GM21390 (cell line): ENCODE measurements around the gene NR2E1.

Experiments
- ATAC-seq: cut with Tn5 transposase; IDR thresholded peaks from one replicate; pipeline ENCODE4 v1.9.1; 2021; ENCODE audit not compliant: unreplicated experiment

Gene NR2E1

DNA sequence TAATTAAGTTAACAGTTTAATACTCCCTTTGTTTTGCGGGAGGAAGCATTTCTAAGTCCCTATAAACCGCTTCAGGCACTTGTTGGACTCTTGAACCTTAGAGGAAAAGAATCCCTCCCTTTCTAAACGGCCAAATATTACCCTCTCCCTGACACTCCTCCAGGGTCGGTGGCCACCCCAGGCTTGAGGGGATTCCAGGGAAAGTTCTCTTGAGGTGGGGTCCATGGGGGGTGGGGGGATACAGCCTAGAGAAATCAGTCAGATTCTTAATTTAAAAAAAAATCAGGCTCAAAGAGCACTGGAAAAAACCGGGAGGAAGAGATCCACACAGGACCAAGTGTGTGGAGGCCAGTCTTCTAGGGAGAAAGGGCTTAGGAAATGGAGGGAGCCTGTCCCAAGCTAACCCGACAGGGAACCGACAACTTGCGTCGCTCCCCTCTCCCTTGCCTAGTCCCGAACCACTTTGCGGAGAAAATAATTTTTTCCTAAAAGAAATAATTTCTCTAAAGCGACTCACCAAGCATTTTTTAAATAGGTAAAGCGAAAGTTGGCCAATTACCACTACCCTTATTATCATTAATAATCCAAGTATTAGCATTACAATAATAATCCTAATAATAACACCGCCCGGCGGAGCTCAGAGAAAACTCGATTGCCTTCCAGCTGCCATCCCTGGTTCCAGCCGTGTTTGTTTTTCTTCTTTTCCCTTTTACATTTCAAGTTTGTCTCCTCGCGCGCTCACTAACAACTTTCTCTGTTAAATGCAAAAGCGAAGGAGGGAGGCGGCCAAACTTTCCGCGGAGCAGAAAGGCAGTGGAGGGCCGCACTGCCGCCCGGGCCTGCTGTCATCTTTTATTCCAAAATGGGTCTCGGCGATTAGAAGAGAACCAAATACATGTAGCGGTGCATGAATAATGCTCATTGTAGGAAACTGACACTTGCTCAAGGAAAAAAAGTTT is 4.8 kb downstream of the NR2E1 start:
- ATAC-seq: no peak

DNA sequence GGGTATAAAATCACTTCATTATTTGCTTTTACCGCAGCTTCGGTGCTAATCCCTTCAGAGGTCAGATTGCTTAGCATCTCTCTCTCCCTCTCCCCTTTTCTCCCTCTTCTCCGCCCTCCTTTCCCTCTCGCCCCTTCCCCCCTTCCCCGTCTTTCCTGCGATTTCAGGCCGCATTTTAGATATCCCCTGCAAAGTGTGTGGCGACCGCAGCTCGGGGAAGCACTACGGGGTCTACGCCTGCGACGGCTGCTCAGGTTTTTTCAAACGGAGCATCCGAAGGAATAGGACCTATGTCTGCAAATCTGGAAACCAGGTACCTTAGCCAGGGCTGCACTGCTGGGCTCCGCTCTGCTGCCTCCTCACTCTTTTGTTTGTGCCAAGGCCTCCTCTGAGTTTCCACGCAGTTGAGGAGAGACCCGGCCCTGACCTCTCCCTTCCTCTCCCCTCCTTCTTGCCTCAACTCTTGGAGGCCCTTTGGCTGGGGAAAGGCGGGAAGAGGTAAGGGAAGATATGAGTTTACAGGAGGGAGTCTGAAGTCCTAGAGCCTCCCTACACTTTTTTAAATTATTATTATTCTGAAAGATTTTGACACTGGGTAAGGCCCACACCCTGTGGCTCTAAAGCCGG is 5.6 kb downstream of the NR2E1 start:
- no peak for ATAC-seq

DNA sequence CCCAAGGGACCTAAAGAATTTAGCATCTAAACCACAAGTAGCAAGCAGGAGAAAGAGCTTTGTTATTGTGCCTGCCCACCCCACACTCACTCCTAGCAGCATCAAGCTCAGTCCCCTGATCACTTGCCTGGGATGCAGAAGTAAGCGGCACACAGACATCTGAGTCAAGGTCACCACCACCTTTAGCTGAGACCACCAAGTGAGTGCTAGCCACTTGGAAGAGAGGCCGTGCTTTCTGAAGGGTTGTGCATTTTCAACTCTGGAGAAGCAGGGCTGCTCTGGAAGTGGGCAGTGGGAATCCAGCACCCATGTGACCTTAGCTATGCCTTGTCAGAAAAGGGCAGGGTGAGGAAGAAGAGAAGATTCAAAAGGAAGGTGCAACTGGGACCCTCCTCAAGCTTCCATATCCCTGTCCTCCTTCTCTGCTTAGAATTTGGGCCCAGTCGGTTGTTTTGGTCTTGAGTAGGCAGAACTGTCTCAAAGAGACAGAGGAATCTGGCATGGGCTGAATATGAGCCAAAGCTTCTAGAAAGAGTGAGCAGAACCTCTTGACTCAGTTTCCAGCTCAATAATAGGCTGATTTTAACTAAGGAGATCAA is 6.2 kb downstream of the NR2E1 start:
- no peak for ATAC-seq

DNA sequence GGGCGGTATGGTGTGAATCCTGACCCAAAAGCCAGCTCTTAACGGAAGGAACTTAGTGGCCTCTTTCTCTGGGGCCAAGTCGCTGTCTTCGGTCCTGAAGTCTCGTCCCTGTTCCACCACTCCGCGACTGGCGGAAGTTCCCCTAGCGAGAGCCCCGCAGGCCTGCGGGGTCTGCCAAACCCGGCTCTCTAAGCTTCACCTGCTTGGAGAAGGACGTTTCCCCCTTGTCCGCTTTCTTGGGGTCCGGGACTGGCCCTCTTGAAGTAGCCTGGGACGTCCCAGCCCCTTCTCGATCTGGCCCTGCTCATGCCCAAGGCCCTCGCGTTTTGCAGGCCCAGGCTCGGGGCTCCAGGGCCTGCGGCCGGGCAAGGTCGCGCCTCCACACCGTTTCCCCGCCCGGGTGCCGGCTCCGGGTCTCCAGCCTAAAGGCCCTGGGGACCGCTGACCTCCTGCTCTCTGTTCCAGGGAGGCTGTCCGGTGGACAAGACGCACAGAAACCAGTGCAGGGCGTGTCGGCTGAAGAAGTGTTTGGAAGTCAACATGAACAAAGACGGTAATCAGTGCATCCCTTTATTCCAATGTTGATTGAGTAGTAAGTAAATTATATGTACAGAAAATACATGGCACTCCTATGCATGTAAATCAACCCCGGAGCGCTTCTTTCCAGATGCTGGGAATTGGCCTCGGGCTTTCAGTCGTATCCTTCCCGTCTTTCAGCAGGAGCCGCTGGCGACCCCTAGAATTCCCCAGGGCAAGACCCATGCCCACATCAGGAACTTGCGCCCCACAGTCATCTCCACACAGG is 8.8 kb downstream of the NR2E1 start:
- ATAC-seq: no peak

DNA sequence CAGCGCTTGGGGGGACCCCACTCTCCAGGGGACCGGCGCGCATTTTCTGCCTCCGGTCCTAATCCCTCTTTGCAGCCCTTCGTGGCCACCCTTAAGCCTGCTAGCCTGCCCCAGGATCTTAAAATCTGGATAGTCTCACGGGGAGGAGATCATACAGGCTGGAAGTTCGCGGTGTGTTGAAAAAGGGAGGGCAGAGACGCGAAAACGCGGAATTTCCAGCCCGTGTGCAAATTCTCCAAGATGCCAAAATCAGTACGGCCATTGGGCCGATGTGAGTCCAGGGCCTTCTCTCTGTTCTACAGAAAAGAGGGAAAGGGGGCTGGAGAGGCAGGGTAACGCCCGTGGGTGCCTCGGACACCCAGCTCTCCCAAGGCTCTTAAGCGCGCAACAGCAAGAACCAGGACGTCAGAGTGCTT is 9.4 kb downstream of the NR2E1 start:
- no peak for ATAC-seq

DNA sequence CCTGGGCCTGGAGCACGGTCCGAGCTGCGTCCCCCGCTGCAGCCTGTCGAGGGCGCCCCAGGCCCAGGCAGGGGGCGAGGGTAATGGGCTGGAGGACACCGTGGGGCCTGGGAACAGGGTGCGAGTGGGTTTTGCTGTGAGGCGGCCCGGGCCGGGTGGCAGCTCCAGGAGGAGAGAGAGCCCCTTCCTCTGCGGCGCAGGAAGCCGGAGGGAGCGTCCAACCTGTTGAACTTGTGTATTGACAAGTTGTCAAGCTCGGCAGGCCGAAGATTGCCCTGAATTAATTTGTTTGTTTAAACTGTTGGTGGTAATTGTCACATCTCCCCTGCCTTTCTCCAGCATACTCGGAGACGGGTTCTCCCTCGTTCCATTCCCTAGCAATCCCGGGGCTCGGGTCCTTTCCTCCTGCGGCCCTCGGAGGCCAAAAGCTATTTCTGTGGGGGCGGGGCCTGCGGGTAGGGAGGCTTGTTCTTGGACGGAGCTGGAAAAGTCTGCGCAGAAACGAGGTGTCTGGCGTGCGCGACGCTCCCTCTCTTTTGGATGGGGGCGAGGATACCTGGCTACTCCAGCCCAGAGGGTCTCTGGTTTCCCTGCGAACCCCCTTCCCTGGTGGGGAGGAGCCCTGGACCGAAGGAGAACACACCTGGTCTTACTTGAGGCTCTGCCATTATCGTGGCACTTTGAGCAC is 9.9 kb downstream of the NR2E1 start:
- no peak for ATAC-seq

DNA sequence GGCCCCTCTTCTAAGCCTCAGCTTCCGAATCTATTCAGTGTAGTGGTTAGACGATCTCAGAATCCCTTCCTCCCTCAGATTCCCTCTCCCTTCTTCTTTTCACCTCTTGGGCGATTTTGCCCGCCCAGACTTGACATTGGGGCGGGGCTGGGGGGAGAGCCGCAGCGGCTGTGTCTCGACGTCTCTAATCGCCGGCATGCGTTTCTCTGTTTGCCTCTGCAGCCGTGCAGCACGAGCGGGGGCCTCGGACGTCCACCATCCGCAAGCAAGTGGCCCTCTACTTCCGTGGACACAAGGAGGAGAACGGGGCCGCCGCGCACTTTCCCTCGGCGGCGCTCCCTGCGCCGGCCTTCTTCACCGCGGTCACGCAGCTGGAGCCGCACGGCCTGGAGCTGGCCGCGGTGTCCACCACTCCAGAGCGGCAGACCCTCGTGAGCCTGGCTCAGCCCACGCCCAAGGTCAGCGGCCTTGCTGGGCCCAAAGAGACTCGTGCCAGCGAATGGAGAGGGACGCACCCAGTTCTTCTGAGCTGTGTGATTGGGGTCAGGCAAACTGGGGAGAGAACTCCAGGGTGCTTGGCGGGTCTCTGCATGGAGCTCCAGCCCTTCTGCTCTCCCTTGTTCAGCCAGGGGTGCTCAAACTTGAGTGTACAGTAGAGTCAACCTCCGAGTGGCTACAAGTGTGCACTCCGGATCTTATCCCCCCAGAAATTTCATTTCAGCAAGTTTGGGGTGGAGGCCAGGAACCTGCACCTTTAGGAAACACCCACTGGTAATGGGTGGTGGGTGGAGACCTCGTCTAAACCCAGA is 10.7 kb downstream of the NR2E1 start:
- ATAC-seq: no peak

DNA sequence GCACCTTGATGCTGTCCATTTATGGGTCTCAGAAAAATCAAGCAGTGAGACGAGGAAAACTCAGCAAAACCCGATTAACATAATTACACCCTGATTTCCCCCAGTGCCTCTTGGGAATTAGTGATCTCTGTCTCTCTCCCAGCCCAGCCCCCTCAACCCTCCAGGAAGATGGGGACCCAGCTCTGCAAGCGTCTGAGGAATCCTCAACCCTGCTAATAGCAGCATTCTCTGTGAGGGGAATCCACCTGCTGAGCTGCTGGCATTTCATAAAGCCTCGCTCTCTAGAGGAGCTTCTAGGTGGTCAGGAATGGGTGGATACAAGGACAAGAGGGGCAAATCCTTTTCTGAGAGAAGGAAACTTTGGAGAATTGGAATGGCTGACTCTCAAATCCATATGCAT is 13.9 kb downstream of the NR2E1 start:
- ATAC-seq: no peak

DNA sequence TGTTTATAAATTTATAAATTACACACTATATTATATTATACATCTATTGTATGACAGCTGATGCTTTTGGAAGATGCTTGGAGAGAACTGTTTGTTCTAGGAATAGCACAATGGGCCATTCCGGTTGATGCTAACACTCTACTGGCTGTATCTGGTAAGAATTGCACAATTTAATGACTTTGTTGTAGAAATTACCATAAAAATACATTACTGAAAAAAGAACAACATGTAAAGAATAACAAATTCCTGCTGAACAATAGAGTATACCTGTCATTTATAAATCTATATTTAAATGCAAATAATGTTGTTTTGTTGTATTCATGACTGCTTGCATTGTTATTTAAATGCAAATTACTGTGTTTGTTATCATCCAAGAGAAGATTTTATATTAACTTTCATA is 14.4 kb downstream of the NR2E1 start:
- no peak for ATAC-seq

DNA sequence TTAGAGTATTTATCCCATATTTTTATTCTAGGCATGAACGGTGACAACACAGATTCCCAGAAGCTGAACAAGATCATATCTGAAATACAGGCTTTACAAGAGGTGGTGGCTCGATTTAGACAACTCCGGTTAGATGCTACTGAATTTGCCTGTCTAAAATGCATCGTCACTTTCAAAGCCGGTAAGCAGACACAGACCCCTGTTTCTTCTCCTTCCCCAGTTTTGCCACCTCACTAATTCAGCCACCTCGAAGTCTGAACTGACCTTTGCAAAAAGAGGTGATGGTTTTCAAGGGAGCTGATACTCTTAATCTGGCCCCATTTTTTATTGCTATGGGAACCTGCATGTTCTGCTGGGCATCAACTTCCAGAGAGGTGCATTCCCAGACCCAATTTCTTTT is 15.0 kb downstream of the NR2E1 start:
- ATAC-seq: no peak

DNA sequence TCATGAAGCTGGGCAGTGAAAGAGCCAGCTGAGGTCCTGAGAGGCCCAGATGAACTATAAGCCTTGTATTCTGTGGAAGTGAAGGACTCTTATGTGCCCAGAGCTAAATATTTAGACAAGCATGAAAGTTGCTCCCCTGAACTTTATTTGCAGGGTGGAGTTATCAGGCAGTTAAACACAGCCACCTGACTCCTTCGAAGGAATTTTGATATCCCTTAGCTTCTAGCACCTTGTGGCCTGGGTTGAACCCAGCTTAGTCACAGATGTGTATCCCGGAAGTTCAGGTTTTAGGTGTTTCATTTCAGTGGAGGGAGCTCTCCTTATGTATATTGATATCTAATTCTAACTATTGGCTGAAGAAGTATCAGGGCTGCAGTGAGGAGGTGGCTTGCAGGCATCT is 20.4 kb downstream of the NR2E1 start:
- no peak for ATAC-seq

DNA sequence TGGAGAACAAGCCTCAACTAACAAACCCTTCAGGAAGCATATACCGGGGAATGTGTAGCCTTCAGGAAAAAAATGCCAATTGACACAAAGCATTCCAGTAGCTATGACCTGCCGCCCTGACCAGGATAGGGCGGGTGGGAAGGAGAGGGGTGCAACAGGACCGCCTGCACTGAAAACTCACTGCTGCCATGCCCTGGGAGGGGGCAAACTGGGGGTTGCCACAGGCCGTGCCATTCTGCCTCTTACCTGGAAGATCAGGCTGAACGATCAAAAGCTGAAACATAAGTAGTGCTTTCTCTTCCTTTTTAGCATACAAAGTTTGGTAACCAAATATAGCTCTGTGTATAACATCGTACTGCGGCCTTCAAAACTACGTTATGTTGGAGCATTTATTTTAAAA is 21.7 kb downstream of the NR2E1 start:
- no peak for ATAC-seq

DNA sequence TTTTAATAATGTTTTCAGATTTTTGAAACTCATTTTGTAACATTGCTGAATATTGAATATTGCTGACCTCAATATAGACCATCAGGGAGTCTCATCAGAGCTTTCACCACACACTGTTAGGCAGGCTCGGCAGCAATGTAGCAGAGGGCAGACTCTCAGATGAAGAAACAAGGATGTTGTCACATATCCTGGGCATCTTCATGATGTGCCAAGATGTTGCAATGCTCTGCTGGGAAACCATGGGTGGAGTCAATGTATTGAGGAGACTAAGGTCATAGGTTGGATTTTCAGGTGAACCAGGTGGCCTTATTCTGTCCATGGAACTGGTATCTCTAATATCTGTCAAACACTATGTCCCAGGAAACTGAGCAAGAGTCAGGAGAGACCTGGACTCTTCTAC is 27.3 kb downstream of the NR2E1 start:
- no peak for ATAC-seq

DNA sequence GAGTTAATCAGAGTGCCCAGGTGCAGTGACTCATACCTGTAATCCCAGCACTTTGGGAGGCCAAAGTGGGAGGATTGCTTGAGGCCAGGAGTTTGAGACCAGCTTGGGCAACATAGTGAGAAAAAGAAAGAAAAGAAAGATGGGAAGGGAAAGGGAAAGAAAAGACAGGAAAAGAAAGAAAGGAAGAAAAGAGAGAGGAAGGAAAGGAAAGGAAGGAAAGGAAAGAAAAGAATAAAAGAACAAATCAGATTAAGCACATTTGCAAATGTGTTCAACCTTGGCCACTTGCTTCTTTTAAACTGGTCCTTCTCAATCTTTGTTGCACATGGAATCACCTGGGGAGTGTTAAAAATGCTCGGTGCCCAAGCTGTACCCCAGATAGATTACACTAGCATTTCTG is 28.0 kb downstream of the NR2E1 start:
- ATAC-seq: no peak

DNA sequence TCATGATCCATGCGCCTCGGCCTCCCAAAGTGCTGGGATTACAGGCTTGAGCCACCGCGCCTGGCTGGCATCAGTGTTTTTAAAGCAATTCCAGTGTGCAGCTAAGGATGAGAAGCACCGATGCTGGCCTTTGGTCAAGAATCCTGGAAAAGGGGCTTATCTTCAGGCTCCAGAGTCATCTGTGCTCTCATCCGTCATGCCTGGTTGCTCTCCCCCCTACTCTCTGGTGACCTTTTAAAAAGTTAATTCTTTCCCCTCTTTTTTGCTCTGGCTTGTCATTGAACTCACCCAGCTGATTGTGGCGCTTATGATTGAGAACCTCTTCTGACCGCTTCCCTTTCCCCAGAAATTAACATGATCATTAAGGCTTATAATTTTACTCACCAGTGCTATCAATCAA is 28.7 kb downstream of the NR2E1 start:
- ATAC-seq: no peak

DNA sequence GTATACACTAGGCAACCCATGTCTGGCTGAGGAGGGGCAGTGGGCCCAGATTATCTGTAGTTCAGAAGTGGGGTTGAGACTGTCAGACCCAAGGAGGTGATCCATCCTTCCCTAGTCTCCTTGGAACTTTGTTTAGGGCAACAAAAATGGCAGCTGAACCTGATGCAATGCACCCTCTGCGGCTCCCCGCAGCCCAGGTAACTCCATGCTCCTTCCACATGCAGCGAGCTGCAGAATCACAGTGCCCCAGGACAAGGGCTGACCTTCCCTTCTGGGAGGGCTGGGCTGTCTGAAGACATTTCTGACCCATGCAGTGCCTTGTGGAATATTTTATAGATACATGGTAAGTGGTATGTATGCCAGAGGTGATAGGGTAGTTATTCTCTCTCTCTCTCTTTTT is 29.4 kb downstream of the NR2E1 start:
- no peak for ATAC-seq

DNA sequence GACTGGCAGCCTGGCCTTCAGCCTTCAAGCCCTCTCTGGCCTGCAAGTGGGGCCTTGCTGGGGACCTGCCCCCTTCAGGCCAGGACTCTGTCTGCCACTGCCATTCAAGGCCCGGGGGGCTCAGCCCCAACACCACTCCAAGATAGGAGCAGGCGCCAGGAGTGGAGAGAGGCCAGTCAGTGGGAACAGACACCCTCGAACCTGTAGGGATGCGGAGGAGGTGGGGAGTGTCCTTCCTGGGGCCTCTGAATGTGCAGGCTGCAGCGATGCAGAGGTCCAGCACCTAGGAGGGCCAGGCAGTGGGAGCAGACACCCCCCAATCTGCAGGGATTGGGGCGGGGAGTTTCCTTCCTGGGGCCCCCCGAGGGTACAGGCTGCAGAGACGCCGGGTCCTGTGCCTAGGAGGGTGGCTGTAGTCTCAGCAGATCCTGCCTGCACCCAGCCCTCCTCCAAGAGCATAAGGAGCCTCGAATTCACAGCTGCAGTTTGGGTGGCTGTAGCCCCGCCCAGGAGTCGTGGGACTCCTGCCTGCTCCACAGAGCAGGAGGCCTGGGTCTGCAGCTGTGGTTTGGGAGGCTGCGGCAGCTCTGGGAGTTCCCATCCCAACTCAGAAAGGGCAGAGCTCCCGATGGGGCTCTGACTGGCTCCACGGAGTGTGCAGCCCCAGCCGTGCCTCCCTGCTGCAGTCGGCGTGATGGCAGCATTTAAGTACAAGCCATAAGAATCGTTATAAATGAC is 33.1 kb downstream of the NR2E1 start:
- ATAC-seq: no peak

DNA sequence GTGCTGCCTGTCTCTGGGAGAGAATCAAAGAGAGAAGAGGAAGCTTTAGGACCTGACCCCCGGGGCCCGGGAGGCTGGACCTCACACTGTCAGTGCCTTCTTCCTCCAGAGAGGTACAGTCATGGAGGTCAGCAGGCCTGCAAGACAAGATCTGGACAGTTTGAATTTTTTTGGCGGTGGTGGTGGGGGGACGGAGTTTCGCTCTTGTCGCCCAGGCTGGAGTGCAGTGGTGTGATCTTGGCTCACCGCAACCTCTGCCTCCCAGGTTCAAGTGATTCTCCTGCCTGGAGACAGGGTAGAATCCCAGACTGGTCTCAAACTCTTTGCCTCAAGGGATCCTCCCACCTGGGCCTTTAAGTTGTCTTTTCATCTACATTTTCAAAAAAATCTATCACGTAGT is 34.4 kb downstream of the NR2E1 start:
- no peak for ATAC-seq

DNA sequence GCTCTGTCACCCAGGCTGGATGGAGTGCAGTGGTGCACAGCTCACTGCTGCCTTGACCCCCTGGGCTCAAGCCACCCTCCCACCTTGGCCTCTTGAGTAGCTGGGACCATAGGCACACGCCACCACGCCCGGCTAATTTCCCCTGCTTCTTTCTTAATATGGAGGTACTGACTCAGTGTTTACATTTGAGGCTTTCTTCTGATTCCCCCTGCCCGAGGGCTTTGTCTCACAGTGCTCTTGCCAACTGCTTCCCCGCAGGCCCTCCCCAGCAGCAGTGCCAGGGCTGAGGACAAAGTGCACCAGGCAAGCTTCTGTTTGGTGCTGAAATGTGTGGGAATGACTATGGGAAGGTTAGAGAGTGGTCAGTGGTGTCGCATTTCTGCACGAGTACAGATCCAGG is 34.8 kb downstream of the NR2E1 start:
- ATAC-seq: no peak
